ENCODE measurements around the gene ZC3H15. TPM values are rescaled to one million over a fixed set of nuclear protein-coding genes. Genes with fewer than 3 reads are reported as not detected.

ZC3H15 gene
- total RNA-seq, 4 donors from 2014 or later, result 43.2 to 98.4 (median 51.0) TPM

GRCh38 chr2:186484062-186484735, 1.9 kb upstream of the ZC3H15 start:
- Histone ChIP-seq H3K9me3 (no peaks in the 10 kb centered on the region), H3K4me3 (peak overlapping the region in 3 of 4 donors; percentile 79 to 86 (median 83)), H3K27ac (peak overlapping the region; percentile 93 to 97 (median 94)), H3K36me3 (no peaks in the 10 kb centered on the region), H3K4me1 (peaks cover 17 to 48% (median 33%) of the 10 kb centered on the region in 4 donors), H3K27me3 (no peaks in the 10 kb centered on the region)
- in situ Hi-C loops (cut with MboI; ENCODE audit: low pct_ligation_motif_present in 1 of 4, low pct_unique_long_range_greater_than_20kb in 1 of 4, low sequenced_read_pairs in 3 of 4), result no loop called here
- WGBS, 2 donors (ENCODE audit: low coverage in 1 of 2), result 36 to 42% methylated on average over 6 of the region's 6 CpGs
- intact Hi-C loops (cut with DNase I; ENCODE audit: low total_unique reads), result no loop called here
- no peak for TF ChIP-seq CTCF (IDR thresholded peaks at IDR 0.05)
- TF ChIP-seq POLR2AphosphoS5 (IDR thresholded peaks at IDR 0.05), result peak in 1 of 3 donors; percentile 27
- DNase-seq, result no peak

GRCh38 chr2:186485576-186485870, 537 bp upstream of the ZC3H15 start:
- H3K27me3 ChIP-seq, result no peaks in the 10 kb centered on the region
- peak overlapping the region; percentile 63 to 86 (median 81) for H3K4me3 ChIP-seq
- intact Hi-C loops (cut with DNase I; ENCODE audit: low total_unique reads), result no loop called here
- no peak for TF ChIP-seq CTCF (IDR thresholded peaks at IDR 0.05)
- TF ChIP-seq POLR2A (IDR thresholded peaks at IDR 0.05), result no peak
- TF ChIP-seq POLR2AphosphoS5 (IDR thresholded peaks at IDR 0.05), result no peak
- no peaks in the 10 kb centered on the region for H3K36me3 ChIP-seq
- in situ Hi-C loops (cut with MboI; ENCODE audit: low pct_ligation_motif_present in 1 of 4, low pct_unique_long_range_greater_than_20kb in 1 of 4, low sequenced_read_pairs in 3 of 4), result no loop called here
- 0% methylated on average over 8 to 10 of the region's 10 CpGs for WGBS, 2 donors (ENCODE audit: low coverage in 1 of 2)
- peak overlapping the region; percentile 93 to 97 (median 94) for H3K27ac ChIP-seq
- H3K4me1 ChIP-seq, result peaks cover 17 to 60% (median 37%) of the 10 kb centered on the region in 4 donors
- DNase-seq, result no peak
- no peaks in the 10 kb centered on the region for H3K9me3 ChIP-seq

- H3K27me3 ChIP-seq, result no peaks in the 10 kb centered on the region
- WGBS, 2 donors (ENCODE audit: low coverage in 1 of 2), result 1 to 2% methylated on average over 23 to 31 of the region's 31 CpGs
- TF ChIP-seq CTCF (IDR thresholded peaks at IDR 0.05), result no peak
- TF ChIP-seq EP300 (IDR thresholded peaks at IDR 0.05; ENCODE audit: low read depth), result no peak
- no peak for TF ChIP-seq POLR2A (IDR thresholded peaks at IDR 0.05)
- TF ChIP-seq POLR2AphosphoS5 (IDR thresholded peaks at IDR 0.05), result no peak
- no peaks in the 10 kb centered on the region for H3K9me3 ChIP-seq
- H3K27ac ChIP-seq, result peak overlapping the region; percentile 93 to 97 (median 94)
- no peaks in the 10 kb centered on the region for H3K36me3 ChIP-seq
- in situ Hi-C loops (cut with MboI; ENCODE audit: low pct_ligation_motif_present in 1 of 4, low pct_unique_long_range_greater_than_20kb in 1 of 4, low sequenced_read_pairs in 3 of 4), result no loop called here
- peak overlapping the region; percentile 79 to 93 (median 84) for H3K4me3 ChIP-seq
- peaks cover 17 to 74% (median 43%) of the 10 kb centered on the region in 4 donors for H3K4me1 ChIP-seq
- intact Hi-C loops (cut with DNase I; ENCODE audit: low total_unique reads), result no loop called here
- no peak for DNase-seq
Observed at GRCh38 chr2:186486651-186487647, 889 bp downstream of the ZC3H15 start.

- DNase-seq, result no peak
- TF ChIP-seq EP300 (IDR thresholded peaks at IDR 0.05; ENCODE audit: low read depth) (no peak), POLR2A (IDR thresholded peaks at IDR 0.05) (no peak)
- H3K27ac ChIP-seq, result no peak overlapping the region
- peaks cover 2 to 40% (median 18%) of the 10 kb centered on the region in 4 donors for H3K4me1 ChIP-seq
- 77 to 94% methylated on average over 2 of the region's 2 CpGs for WGBS, 2 donors (ENCODE audit: low coverage in 1 of 2)
- intact Hi-C loops (cut with DNase I; ENCODE audit: low total_unique reads) (no loop called here), in situ Hi-C loops (cut with MboI; ENCODE audit: low pct_ligation_motif_present in 1 of 4, low pct_unique_long_range_greater_than_20kb in 1 of 4, low sequenced_read_pairs in 3 of 4) (no loop called here)
- no peaks in the 10 kb centered on the region for H3K27me3 ChIP-seq
- peaks cover 0 to 32% (median 7%) of the 10 kb centered on the region in 4 donors for H3K36me3 ChIP-seq
- H3K9me3 ChIP-seq, result no peaks in the 10 kb centered on the region
- H3K4me3 ChIP-seq, result no peak overlapping the region
Observed at GRCh38 chr2:186493564-186494085, 7.6 kb downstream of the ZC3H15 start.
